GM13976 (cell line): ENCODE results near the gene CRYBA2.

ENCODE experiments used
- DNase-seq: peaks from one replicate; pipeline ENCODE4 v3.0.0; 2012; ENCODE audit warnings: low spot score
- in situ Hi-C: fragments of 300-500 bp; cut with MboI; formaldehyde crosslinking; loops from one replicate; pipeline ENCODE4 v1.12.0; 2022; ENCODE audit warnings: low sequenced_read_pairs, mixed read lengths, inconsistent platforms; ENCODE audit not compliant: unreplicated experiment
- TF ChIP-seq, protein P1 (sequence below): IDR thresholded peaks from 2 replicates; pipeline ENCODE4 v1.5.1; 2012; ENCODE audit warnings: borderline replicate concordance, mild to moderate bottlenecking; ENCODE audit not compliant: insufficient read depth; ENCODE audit errors: extremely low read depth, missing control alignments, control extremely low read depth

Gene CRYBA2

DNA sequence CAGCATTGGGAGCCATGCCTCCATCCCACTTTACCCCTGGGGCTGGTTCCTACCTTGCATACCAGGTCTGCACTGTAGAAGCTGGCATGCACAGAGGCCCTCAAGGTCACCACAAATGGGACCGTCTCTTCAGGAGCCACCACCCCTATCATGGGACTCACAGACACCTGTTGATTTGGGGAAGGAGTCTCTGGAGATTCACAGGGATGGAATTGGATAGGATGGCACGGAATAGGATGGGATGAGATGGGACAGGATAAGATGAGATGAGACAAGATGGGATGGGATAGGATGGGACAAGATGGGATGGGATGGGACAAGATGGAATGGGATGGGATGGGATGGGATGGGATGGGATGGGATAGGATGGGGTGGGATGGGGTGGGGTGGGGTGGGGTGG, 16.1 kb upstream of the CRYBA2 start:
- in situ Hi-C loops = no loop called here
- TF ChIP-seq, protein P1, sequence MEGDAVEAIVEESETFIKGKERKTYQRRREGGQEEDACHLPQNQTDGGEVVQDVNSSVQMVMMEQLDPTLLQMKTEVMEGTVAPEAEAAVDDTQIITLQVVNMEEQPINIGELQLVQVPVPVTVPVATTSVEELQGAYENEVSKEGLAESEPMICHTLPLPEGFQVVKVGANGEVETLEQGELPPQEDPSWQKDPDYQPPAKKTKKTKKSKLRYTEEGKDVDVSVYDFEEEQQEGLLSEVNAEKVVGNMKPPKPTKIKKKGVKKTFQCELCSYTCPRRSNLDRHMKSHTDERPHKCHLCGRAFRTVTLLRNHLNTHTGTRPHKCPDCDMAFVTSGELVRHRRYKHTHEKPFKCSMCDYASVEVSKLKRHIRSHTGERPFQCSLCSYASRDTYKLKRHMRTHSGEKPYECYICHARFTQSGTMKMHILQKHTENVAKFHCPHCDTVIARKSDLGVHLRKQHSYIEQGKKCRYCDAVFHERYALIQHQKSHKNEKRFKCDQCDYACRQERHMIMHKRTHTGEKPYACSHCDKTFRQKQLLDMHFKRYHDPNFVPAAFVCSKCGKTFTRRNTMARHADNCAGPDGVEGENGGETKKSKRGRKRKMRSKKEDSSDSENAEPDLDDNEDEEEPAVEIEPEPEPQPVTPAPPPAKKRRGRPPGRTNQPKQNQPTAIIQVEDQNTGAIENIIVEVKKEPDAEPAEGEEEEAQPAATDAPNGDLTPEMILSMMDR = no peak
- no peak for DNase-seq

DNA sequence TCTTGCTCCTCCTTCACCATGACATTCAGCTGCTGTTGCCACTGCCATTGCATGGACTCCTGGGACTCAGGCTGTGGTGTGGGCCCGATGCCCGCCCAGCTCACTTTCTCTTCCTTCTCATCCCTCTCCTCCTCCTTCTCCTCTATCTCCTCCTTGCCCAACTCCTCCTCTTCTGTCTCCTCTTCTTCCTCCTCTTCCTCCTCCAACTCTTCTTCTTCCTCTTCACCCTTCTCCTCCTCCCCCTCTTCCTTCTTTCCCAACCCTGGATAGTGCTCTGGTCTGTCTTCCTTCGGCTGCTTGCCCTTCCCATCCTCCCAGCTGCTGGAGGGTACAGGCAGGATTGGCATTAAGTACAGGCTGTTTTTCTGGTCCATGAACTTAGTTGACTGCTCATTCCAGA, 10.8 kb upstream of the CRYBA2 start:
- in situ Hi-C loops = no loop called here
- TF ChIP-seq, protein P1 = no peak
- no peak for DNase-seq

DNA sequence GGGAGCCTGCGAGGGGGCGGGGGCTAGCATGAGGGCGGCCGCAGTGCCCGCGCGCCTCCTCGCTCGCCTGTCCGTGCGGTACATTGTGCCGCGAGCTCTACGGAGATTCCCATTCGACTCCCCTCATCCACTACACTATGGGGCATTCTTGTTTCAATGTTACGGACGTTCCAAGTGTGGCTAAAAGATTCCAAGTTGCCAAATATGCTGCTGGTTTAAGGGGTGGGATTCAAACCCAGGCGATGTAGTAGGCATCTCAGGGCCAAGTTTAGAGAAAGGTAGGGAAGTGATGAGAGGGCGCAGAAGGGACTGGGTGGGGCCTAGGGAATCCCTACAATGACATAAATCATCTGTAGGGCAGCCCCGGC, 10.0 kb upstream of the CRYBA2 start:
- in situ Hi-C loops = no loop called here
- no peak for DNase-seq
- TF ChIP-seq, protein P1 = peak; percentile 33

DNA sequence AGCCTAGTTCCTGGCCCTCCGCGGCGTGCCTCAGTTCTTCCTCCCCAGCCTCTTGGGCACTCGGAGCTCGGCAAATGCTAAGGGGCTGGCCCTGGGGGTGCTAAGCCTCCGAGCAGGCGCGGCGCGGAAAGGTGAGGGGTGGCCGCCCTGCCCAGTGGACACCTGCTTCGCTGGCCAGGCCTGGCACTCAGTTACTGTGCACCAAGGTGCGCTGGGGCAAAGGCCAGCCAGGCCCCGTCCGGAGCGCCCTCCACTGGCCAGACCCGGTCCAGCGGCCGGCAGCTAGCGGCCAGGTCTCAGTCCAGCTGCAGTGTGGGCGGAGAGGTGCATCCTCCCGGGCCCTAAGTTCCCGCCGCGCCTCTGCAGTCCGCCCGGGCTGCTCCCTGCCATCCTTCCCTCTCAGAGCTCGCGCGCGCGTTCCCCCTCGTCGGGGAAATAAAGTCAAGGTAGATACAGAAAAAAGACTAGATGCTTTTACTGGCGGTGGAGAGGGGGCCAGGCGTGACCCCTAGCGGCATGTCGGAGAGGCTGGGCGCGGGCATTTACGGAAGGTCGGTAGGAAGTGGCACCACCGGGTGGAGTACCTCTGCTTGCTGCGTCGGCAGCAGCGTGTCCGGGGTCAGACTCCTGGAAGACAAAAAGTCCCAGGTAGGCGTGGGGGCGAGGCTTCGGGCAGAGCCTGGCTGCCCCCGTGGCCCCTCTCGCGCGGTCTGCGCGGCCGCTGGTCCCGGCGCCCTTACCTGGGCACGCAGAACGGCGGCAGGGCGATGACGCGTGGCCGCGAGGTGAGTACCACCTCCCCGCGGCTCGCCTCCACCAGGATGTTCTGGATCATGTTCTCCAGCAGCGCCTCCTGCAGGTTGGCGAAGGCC, 9.4 kb upstream of the CRYBA2 start:
- in situ Hi-C loops = no loop called here
- peak; percentile 78 for DNase-seq
- TF ChIP-seq, protein P1 = peak; percentile 68

DNA sequence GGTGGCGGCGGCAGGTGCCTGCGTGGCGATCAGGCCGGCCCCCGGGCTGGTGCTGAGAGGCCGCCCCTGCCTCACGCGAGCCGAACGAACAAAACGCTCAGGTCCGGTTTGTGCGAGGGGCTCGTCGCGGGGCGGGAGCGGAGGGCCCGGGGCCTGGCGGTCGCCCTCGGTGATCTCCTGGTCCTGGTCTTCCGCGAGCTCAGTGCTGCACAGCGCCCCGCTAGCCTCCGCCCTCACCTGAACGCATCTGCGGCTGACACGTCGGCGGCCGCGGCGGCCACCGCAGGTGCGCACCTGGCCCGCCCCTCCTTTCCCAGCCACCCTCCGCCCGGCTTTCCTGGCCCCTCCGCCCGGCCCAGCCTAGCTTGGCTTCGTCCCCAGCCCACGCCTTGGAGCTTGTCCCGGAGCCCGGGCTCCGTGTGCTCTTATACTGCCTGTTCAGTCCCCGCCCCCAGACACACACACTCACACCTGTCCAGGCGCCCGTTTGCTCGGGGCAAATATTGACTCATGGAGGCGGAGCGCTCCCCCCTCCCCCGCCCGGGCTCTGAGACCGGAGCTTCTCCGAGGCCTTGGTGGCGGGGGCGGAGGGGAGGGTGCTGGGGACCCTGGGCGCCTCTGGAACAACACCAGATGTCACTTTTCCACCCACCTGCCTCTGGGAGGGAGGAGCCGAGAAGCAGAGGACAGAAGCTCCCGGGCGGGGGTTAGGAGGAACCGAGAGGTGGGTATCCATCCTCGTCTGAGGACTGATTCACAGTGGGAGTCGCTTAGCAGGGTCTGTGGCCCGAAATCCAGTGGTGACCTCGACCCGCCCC, 8.6 kb upstream of the CRYBA2 start:
- peak; percentile 70 for DNase-seq
- in situ Hi-C loops = no loop called here
- TF ChIP-seq, protein P1 = no peak

DNA sequence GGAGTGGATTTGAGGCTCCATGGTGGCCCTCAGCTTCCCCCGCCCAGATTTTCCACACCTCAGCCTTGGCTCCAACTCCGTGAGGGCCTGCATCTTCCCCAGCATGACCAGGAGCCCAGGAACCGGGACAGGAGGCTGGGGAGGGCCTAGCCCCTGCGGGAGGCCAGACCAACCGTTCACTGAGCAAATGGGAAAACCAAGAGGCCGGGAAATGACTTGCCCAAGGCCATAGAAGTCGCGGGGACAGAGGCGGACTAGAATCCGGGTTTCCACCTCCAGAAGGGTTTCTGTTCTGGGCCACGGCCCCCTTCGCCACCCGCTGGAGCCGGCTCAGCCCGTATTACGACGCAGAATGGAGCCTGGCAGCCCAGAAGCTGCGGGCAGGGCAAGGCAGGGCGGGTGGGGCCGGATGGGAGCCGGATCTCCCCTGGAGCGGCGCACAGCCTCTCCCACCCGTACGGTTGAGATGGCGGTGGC, 7.9 kb upstream of the CRYBA2 start:
- TF ChIP-seq, protein P1 = no peak
- no peak for DNase-seq
- in situ Hi-C loops = no loop called here
